ENCODE data around the gene FAM184B.

DNA sequence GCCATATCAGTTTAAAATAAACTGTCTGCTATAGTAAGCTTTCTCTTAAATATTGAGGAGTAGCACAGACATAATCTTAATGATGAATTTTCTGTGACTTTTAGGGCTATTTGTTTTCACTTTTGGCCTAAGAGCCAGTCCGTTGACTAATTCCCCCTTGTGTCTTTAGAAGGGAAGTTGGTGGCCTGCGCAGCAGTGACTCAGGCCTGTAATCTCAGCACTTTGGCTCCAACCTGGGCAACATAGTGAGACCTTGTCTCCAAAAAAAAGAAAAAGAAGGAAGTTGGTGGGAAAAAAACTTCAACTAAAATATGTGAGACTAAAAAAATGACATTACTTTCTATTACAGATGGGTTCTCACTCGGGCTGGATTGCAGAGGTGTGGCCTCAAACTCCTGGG is 32.7 kb upstream of the FAM184B start:
- TF ChIP-seq, protein P1, sequence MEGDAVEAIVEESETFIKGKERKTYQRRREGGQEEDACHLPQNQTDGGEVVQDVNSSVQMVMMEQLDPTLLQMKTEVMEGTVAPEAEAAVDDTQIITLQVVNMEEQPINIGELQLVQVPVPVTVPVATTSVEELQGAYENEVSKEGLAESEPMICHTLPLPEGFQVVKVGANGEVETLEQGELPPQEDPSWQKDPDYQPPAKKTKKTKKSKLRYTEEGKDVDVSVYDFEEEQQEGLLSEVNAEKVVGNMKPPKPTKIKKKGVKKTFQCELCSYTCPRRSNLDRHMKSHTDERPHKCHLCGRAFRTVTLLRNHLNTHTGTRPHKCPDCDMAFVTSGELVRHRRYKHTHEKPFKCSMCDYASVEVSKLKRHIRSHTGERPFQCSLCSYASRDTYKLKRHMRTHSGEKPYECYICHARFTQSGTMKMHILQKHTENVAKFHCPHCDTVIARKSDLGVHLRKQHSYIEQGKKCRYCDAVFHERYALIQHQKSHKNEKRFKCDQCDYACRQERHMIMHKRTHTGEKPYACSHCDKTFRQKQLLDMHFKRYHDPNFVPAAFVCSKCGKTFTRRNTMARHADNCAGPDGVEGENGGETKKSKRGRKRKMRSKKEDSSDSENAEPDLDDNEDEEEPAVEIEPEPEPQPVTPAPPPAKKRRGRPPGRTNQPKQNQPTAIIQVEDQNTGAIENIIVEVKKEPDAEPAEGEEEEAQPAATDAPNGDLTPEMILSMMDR (IDR thresholded peaks at IDR 0.05; ENCODE audit: poor library complexity, severe bottlenecking): no peak
- TF ChIP-seq EZH2 (IDR thresholded peaks at IDR 0.05; ENCODE audit: borderline replicate concordance, insufficient read depth, low read length, poor library complexity, severe bottlenecking) (no peak), POLR2AphosphoS5 (IDR thresholded peaks at IDR 0.05) (no peak), REST (IDR thresholded peaks at IDR 0.05; ENCODE audit: borderline replicate concordance) (no peak), EP300 (conservative IDR thresholded peaks at IDR 0.05; ENCODE audit: poor library complexity, severe bottlenecking) (no peak), RAD21 (conservative IDR thresholded peaks at IDR 0.05) (no peak), TAF1 (IDR thresholded peaks at IDR 0.05; ENCODE audit: low read depth) (no peak), SMC3 (conservative IDR thresholded peaks at IDR 0.05; ENCODE audit: poor library complexity) (no peak), MXI1 (conservative IDR thresholded peaks at IDR 0.05; ENCODE audit: poor library complexity, severe bottlenecking) (no peak)

Data from neural cell (in vitro differentiated cells).